ENCODE measurements around the gene ABHD10.

The ABHD10 gene

GRCh38 chr3:111939873-111940272 is 39.0 kb upstream of the ABHD10 start:
- no peaks in the 10 kb centered on the region for H3K36me3 ChIP-seq (replicated peaks; ENCODE audit: insufficient read depth, low read length)
- no peak for TF ChIP-seq EZH2 (optimal IDR thresholded peaks at IDR 0.05; ENCODE audit: low read depth, low read length)
- no peak for TF ChIP-seq EZH2phosphoT487 (IDR thresholded peaks at IDR 0.05; ENCODE audit: low read length)
- H3K4me1 ChIP-seq (ENCODE audit: low read length), result no peaks in the 10 kb centered on the region
- no peak overlapping the region for H3K9ac ChIP-seq (ENCODE audit: low read length)
- H3K79me2 ChIP-seq (ENCODE audit: low read length), result no peaks in the 10 kb centered on the region
- no peaks in the 10 kb centered on the region for H3K9me2 ChIP-seq (replicated peaks; ENCODE audit: insufficient read depth, low read length)
- no peaks in the 10 kb centered on the region for H3K27me3 ChIP-seq (replicated peaks; ENCODE audit: insufficient read depth, low read length)
- no peak for DNase-seq
- no peak overlapping the region for H3K27ac ChIP-seq (ENCODE audit: low read length)
- H4K20me1 ChIP-seq (ENCODE audit: insufficient read depth, low read length), result no peaks in the 10 kb centered on the region
- no peaks in the 10 kb centered on the region for H3F3A ChIP-seq (ENCODE audit: insufficient read depth, low read length)
- no peak overlapping the region for H3K4me3 ChIP-seq (ENCODE audit: low read length)
- no peak overlapping the region for H2AFZ ChIP-seq (ENCODE audit: low read length)
- H3K9me3 ChIP-seq (replicated peaks; ENCODE audit: insufficient read depth, low read length), result no peaks in the 10 kb centered on the region
- no peak overlapping the region for H3K4me2 ChIP-seq (ENCODE audit: low read depth, low read length)

- Histone ChIP-seq H3K9ac (ENCODE audit: low read length) (no peak overlapping the region), H2AFZ (ENCODE audit: low read length) (no peak overlapping the region), H3F3A (ENCODE audit: insufficient read depth, low read length) (no peaks in the 10 kb centered on the region), H3K79me2 (ENCODE audit: low read length) (no peaks in the 10 kb centered on the region), H3K9me3 (replicated peaks; ENCODE audit: insufficient read depth, low read length) (no peaks in the 10 kb centered on the region), H3K4me2 (ENCODE audit: low read depth, low read length) (no peak overlapping the region), H3K27me3 (replicated peaks; ENCODE audit: insufficient read depth, low read length) (no peaks in the 10 kb centered on the region), H3K36me3 (replicated peaks; ENCODE audit: insufficient read depth, low read length) (no peaks in the 10 kb centered on the region), H4K20me1 (ENCODE audit: insufficient read depth, low read length) (no peaks in the 10 kb centered on the region), H3K9me2 (replicated peaks; ENCODE audit: insufficient read depth, low read length) (no peaks in the 10 kb centered on the region), H3K4me1 (ENCODE audit: low read length) (no peaks in the 10 kb centered on the region), H3K4me3 (ENCODE audit: low read length) (no peak overlapping the region), H3K27ac (ENCODE audit: low read length) (no peak overlapping the region)
- no peak for TF ChIP-seq EZH2phosphoT487 (IDR thresholded peaks at IDR 0.05; ENCODE audit: low read length)
- no peak for TF ChIP-seq CTCF (IDR thresholded peaks at IDR 0.05; ENCODE audit: low read length)
- TF ChIP-seq EZH2 (optimal IDR thresholded peaks at IDR 0.05; ENCODE audit: low read depth, low read length), result no peak
- DNase-seq, result no peak
Observed at GRCh38 chr3:111943533-111943932, 35.3 kb upstream of the ABHD10 start.

- Histone ChIP-seq H3K4me1 (ENCODE audit: low read length) (no peaks in the 10 kb centered on the region), H2AFZ (ENCODE audit: low read length) (no peak overlapping the region), H3K9me3 (replicated peaks; ENCODE audit: insufficient read depth, low read length) (no peaks in the 10 kb centered on the region), H3F3A (ENCODE audit: insufficient read depth, low read length) (no peaks in the 10 kb centered on the region), H3K4me3 (ENCODE audit: low read length) (no peak overlapping the region), H3K27me3 (replicated peaks; ENCODE audit: insufficient read depth, low read length) (no peaks in the 10 kb centered on the region), H3K9ac (ENCODE audit: low read length) (no peak overlapping the region), H3K9me2 (replicated peaks; ENCODE audit: insufficient read depth, low read length) (no peaks in the 10 kb centered on the region), H3K27ac (ENCODE audit: low read length) (no peak overlapping the region), H3K36me3 (replicated peaks; ENCODE audit: insufficient read depth, low read length) (no peaks in the 10 kb centered on the region), H4K20me1 (ENCODE audit: insufficient read depth, low read length) (no peaks in the 10 kb centered on the region), H3K4me2 (ENCODE audit: low read depth, low read length) (no peak overlapping the region), H3K79me2 (ENCODE audit: low read length) (no peaks in the 10 kb centered on the region)
- TF ChIP-seq CTCF (IDR thresholded peaks at IDR 0.05; ENCODE audit: low read length) (no peak), EZH2phosphoT487 (IDR thresholded peaks at IDR 0.05; ENCODE audit: low read length) (no peak), EZH2 (optimal IDR thresholded peaks at IDR 0.05; ENCODE audit: low read depth, low read length) (no peak)
- no peak for DNase-seq
Observed at GRCh38 chr3:111944372-111944771, 34.5 kb upstream of the ABHD10 start.

GRCh38 chr3:111947231-111947630 is 31.6 kb upstream of the ABHD10 start:
- Histone ChIP-seq H3K4me3 (ENCODE audit: low read length) (no peak overlapping the region), H3K27ac (ENCODE audit: low read length) (no peak overlapping the region), H4K20me1 (ENCODE audit: insufficient read depth, low read length) (no peaks in the 10 kb centered on the region), H3K9me2 (replicated peaks; ENCODE audit: insufficient read depth, low read length) (no peaks in the 10 kb centered on the region), H3K9me3 (replicated peaks; ENCODE audit: insufficient read depth, low read length) (no peaks in the 10 kb centered on the region), H3F3A (ENCODE audit: insufficient read depth, low read length) (no peaks in the 10 kb centered on the region), H2AFZ (ENCODE audit: low read length) (no peak overlapping the region), H3K4me2 (ENCODE audit: low read depth, low read length) (no peak overlapping the region), H3K79me2 (ENCODE audit: low read length) (no peaks in the 10 kb centered on the region), H3K4me1 (ENCODE audit: low read length) (no peaks in the 10 kb centered on the region), H3K36me3 (replicated peaks; ENCODE audit: insufficient read depth, low read length) (no peaks in the 10 kb centered on the region), H3K9ac (ENCODE audit: low read length) (no peak overlapping the region), H3K27me3 (replicated peaks; ENCODE audit: insufficient read depth, low read length) (no peaks in the 10 kb centered on the region)
- TF ChIP-seq CTCF (IDR thresholded peaks at IDR 0.05; ENCODE audit: low read length), result no peak
- TF ChIP-seq EZH2phosphoT487 (IDR thresholded peaks at IDR 0.05; ENCODE audit: low read length), result no peak
- no peak for TF ChIP-seq EZH2 (optimal IDR thresholded peaks at IDR 0.05; ENCODE audit: low read depth, low read length)
- DNase-seq, result no peak
